Measurements from ENCODE around the gene TRIP13. TPM values are rescaled to one million over a fixed set of nuclear protein-coding genes. Genes with fewer than 3 reads are reported as not detected.

The TRIP13 gene
- total and polyA plus RNA-seq, 8 donors: 0.31 to 1.2 (median 0.51) TPM; not detected in 1

DNA sequence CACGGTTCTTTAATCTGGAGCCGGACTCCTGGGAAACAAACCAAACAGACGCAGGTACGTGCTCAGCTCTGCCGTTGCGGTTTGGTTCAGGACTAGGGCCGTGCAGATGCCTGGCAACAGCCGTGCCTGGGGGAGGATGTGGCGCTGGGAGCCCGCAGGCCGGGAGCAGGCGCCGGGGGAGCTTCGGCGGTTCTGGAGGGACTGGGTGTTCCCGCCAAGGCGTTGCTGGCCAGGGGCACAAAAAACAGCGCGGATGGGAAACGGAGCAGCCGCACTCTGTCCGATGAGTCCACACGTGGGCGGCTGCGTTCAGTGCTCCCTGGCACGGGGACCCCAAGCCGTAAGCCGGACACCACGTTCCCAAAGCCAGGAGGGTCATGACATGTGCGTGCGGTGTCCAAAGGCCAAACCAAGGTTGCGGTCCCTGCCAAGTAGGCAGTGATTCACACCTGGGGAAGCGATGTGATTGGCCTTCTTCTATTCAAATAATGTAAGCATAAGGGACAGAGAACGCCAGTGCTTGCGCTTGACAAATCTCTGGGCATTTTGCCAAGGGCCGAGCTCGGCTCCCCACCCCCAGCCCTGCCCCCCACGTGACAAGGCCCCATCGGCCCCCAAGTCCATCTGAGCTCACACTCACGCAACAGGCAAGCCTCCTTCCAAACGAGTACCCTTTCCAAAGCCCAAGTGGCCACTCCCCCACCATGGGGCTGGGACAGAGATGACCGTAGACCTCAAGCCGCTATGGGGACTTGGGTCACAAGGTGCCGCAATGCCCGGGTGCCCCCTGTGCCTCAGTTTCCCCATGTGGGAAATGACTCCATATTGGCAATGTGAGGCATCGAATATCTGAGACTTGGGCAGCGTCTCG, 66.3 kb downstream of the TRIP13 start:
- peak; percentile 16 to 46 (median 25) for ATAC-seq
- FAIRE-seq: no peak
- Histone ChIP-seq H3K27me3 (no peaks in the 10 kb centered on the region), H3K4me3 (no peak overlapping the region), H3K9me3 (no peaks in the 10 kb centered on the region), H3K4me1 (peaks cover 0 to 4% (median 0%) of the 10 kb centered on the region in 3 donors), H3K36me3 (no peaks in the 10 kb centered on the region), H3K27ac (no peak overlapping the region)
- 47 to 52% methylated on average over 48 of the region's 48 CpGs for WGBS, 2 donors
- TF ChIP-seq, protein P1, sequence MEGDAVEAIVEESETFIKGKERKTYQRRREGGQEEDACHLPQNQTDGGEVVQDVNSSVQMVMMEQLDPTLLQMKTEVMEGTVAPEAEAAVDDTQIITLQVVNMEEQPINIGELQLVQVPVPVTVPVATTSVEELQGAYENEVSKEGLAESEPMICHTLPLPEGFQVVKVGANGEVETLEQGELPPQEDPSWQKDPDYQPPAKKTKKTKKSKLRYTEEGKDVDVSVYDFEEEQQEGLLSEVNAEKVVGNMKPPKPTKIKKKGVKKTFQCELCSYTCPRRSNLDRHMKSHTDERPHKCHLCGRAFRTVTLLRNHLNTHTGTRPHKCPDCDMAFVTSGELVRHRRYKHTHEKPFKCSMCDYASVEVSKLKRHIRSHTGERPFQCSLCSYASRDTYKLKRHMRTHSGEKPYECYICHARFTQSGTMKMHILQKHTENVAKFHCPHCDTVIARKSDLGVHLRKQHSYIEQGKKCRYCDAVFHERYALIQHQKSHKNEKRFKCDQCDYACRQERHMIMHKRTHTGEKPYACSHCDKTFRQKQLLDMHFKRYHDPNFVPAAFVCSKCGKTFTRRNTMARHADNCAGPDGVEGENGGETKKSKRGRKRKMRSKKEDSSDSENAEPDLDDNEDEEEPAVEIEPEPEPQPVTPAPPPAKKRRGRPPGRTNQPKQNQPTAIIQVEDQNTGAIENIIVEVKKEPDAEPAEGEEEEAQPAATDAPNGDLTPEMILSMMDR (IDR thresholded peaks at IDR 0.05): no peak
- DNase-seq: peak in 1 of 6 donors; percentile 52
- intact Hi-C loops (cut with DNase I): no loop called here

DNA sequence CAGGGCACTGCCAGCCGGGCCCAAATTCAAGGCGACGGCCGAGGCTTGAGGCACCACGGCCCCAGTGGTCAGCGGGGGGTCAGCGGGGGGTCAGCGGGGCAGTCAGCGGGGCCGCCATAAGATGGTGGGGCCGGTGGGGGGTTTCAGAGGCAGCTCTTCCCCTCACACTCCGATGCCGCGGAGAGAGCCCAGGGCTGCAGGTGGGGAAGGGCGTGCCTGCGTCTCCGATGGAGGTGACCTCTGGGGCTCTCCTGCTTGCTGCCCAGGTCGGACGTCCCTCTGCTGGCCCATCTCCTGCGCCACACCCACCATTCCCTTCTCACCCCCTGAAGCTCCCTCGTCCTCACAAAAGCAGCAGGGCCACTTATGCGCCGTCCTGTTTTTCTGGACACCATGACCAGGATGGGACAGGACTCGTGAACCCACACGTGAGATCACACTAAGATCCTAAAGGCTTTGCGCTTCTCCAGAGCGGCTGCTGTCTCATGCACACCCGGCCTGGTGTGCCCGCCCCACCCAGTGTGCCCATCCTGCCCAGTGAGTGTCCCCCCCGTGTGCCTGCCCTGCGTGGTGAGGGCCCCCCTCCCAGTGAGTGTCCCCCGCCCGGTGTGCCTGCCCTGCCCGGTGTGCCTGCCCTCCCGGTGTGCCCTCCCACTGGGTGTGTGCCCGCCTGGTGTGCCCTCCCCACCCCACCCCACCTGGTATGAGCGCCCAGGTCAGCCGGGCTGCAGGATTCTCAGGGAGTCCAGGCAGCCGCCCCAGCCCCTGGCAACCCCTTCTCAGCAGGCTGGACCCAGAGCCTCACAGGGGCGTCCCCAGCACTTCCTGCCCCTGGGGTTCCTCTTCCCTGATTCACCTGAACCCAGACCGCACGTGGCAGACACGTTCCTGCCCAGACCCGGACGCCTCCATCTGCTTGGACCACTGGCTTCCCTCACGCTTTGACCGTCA, 67.2 kb downstream of the TRIP13 start:
- Histone ChIP-seq H3K36me3 (no peaks in the 10 kb centered on the region), H3K9me3 (no peaks in the 10 kb centered on the region), H3K4me3 (no peak overlapping the region), H3K27ac (no peak overlapping the region), H3K27me3 (no peaks in the 10 kb centered on the region), H3K4me1 (peaks cover 0 to 4% (median 0%) of the 10 kb centered on the region in 3 donors)
- FAIRE-seq: no peak
- DNase-seq: no peak
- TF ChIP-seq, protein P1 (IDR thresholded peaks at IDR 0.05): no peak
- 64 to 77% methylated on average over 37 to 47 of the region's 47 CpGs for WGBS, 2 donors
- no peak for ATAC-seq
- intact Hi-C loops (cut with DNase I): no loop called here

GRCh38 chr5:960551-960950, 67.9 kb downstream of the TRIP13 start:
- ATAC-seq (peak in 2 of 4 donors; percentile 11 to 44), DNase-seq (no peak), FAIRE-seq (no peak)
- no peak overlapping the region for H3K4me3 ChIP-seq
- H3K36me3 ChIP-seq: no peaks in the 10 kb centered on the region
- no peaks in the 10 kb centered on the region for H3K9me3 ChIP-seq
- no peak overlapping the region for H3K27ac ChIP-seq
- H3K4me1 ChIP-seq: peaks cover 0 to 4% (median 0%) of the 10 kb centered on the region in 3 donors
- WGBS, 2 donors: 54 to 64% methylated on average over 7 of the region's 7 CpGs
- no peaks in the 10 kb centered on the region for H3K27me3 ChIP-seq
- TF ChIP-seq, protein P1 (IDR thresholded peaks at IDR 0.05): no peak
- intact Hi-C loops (cut with DNase I): no loop called here

GRCh38 chr5:961002-961710, 68.5 kb downstream of the TRIP13 start:
- no peak overlapping the region for H3K27ac ChIP-seq
- no peaks in the 10 kb centered on the region for H3K9me3 ChIP-seq
- FAIRE-seq: no peak
- no peaks in the 10 kb centered on the region for H3K27me3 ChIP-seq
- peaks cover 0 to 4% (median 0%) of the 10 kb centered on the region in 3 donors for H3K4me1 ChIP-seq
- TF ChIP-seq, protein P1 (IDR thresholded peaks at IDR 0.05): no peak
- peak in 1 of 6 donors; percentile 66 for DNase-seq
- no peak for ATAC-seq
- H3K4me3 ChIP-seq: no peak overlapping the region
- intact Hi-C loops (cut with DNase I): no loop called here
- no peaks in the 10 kb centered on the region for H3K36me3 ChIP-seq
- WGBS, 2 donors: 64 to 67% methylated on average over 24 to 27 of the region's 27 CpGs
